SKM-1 treated with dmso at 0.1 percent for 144 hours (cell line): Measurements from ENCODE around the gene DDX24.

ENCODE experiments used
- DNase-seq: peaks from one replicate; lab custom pipeline; 2025; ENCODE audit not compliant: unreplicated experiment; lab: John Stamatoyannopoulos, UW

DDX24 gene

DNA sequence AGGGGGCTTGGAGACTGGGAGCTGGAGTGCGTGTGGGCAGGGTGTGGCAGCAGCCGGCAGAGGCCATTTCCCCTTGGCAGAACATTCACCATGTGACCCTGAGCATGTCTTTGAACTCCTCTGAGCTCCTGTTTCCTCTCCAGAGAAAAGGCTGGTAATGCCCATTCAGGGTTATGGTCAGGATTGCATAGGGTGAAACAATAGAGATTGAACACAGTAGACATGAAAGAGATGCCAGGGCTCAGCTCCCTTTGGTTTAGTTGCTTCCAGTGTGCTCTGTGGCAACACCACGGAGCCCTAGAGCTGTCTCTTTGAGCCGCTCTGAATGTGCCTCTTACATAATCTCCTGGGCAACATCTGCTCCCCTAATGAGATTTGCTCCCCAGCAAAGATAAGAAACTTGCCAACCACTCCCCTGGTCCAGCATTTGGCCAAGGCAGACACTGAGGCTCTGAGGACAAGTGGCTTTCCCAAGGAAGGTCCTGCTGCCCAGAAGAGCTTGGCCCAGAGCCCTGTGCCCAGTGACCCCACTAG lies 34.1 kb upstream of the DDX24 start:
- DNase-seq, result no peak

DNA sequence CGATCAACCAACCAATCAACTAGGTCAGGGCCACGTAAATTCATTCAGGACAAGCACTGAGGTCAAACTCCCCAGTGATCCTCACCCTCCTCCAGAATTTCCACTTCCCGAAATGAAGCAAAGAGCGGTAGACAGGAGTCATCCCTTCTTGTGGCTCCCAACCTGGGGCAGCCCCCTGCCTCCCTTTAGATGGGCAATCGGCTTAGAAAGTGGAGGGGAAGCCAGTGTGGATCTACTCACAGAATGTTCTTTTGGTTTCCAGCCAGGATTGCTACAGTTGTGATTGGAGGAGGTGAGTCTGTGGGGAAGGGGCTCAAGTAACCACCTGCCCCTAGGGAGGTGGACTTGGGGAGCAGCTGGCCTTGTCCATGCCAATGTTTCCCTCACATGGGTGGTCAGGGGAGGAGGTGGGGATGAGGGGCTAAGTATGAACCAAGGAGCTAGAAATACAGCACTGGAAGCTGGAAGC lies 33.6 kb upstream of the DDX24 start:
- DNase-seq, result no peak

DNA sequence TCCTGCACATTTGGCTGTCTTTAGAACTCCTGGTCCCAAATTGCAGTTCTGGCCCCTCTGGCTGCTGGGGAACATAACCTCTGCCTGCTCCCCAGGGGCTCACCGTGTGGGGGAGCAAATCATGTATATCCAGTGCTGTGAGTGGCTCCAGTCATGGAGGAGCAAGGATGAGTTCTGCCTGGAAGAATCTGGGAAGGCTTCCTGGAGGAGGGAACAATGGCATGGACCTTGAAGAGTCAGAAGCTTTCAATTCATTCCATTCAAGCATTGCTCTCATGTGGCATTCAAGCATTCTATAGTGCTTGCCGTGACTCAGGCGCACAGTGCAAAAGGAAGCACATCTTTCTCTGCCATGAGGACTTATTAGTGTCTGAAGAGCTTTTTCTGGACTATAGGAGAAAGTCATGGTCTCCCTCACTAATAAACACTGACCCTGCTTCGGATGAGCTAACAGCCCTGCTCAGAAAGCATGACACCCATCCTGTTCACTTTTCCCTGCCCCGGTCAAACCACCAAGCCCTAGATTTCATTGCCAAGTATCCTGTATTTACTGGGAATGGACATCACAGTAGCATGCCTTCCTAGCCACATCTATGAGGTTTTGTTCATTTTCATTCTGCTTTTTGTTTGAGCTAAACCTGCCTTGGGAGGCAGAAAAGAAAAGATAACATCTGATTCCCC lies 33.0 kb upstream of the DDX24 start:
- DNase-seq, result no peak

DNA sequence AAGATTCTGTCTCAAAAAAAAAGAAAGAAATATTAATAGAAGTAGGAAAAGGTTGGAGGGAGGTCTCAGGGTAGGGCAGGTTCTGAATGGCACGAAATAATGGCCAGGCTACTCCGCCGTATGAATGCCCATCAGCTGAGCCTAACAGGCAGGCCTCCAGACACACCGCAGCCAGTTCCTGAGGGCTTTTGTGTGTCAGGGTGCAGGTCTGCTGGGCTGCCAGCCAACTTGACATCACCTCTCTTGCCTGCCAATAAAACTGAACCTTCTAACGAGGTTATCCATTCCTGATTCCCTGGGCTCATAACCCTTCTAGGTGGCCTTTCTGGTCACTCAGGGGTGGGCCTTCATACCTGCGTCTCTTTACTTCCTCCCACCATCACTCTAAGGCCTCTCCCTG lies 32.5 kb upstream of the DDX24 start:
- no peak for DNase-seq

DNA sequence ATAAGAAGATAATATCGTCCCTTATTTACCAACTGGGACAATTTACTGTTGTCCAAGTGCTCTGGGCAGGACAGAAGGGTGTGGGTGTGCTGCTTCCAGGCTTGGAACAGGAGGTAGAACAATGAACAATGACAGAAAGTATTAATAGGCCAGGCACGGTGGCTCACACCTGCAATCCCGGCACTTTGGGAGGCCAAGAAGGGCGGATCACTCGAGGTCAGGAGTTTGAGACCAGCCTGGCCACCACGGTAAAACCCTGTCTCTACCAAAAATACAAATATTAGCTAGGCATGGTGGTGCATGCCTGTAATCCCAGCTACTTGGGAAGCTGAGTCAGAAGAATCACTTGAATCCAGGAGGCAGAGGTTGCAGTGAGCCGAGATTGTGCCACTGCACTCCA lies 32.1 kb upstream of the DDX24 start:
- no peak for DNase-seq

DNA sequence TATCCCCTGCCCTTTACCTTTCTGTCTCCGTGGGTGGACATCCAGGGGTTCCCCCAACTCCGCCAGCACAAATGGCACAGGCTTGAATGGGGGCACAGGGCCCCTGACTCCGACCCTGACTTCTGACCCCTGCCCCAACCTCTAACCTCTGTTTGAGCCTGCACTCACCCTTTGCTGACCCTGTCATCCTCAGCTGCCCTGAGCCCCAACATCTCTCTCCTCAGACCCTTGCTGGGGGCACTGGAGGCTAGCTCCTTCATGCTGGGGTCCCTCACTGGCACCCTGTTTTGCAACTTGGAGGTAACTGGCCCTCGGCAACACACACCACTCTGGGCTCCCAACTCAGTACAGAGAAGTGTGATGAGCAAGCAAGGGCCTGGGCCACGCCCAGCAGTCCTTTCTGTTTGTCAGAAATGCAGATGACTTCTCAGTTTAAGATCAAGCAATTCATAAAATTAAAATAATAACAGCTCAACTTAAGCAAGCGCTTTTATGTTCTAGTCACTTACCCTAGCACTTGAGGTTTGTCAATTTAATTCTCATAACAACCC lies 31.6 kb upstream of the DDX24 start:
- DNase-seq, result no peak

DNA sequence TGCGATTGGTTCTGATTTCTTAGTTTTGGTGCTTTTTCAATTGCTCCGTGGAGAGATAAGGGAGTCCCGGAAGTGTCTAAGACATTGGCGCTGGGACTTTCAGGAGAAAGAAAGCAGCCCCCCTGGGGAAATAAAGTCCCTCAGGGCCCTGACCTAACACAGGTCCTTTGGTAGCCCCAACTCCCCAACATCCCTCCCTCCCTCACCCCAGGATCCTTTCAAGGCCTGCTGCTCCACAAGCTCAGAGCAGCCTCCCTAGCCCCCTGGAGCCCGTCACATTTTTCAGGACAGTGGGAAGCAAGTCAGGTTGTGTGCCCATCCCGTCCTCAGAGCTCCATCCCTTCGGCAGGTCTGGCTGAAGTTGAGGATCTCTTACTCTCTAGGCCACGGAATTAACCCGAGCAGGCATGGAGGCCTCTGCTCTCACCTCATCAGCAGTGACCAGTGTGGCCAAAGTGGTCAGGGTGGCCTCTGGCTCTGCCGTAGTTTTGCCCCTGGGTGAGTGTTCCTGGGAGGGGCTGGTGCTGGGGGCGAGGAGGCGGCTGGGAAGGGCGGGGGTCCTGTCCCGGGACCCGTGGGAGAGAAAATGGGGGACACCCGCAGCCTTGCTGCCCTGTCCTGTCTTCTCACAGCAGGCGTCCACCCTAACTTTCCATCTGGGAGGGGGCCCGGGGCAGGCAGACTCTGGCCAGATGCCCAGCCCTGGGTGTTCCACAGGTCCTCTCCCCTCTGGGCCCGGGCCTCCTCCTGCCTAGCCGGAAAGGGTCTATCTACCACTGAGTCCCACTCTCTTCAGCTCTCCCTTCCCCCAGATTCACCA lies 30.5 kb upstream of the DDX24 start:
- DNase-seq, result no peak

DNA sequence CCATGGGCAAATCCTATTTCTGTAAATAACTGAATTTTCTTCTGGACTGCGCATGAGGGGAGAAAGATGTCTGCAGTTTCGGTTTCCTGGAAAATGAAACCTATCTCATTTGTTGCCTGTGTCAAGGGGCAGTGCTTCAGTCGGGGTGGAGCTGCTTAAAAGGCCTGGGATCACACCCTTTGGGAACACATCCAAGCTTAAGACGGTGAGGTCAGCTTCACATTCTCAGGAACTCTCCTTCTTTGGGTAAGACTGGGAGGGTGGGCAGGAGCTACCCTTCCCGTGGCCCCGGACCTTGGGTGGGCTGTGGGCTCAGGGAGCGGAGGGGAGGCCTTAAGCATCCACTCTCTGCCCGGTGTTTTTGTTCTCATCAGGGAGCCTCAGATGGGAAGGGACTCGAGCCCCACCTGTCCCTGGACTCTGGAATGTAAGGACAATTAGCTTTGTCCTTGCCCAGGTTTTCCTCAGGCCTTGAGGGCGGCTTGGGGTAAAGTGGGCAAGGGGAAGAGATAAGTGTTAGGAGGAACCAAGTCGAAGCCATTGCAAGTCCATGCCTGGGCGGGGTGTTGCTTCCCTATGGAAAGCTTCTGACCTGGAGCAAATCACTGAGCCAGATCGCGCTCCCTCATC lies 29.7 kb upstream of the DDX24 start, which contains the start of gene IFI27:
Gene IFI27, plus strand, starts transcription at position 185 of the 630 bp plus-strand sequence.
- no peak for DNase-seq

DNA sequence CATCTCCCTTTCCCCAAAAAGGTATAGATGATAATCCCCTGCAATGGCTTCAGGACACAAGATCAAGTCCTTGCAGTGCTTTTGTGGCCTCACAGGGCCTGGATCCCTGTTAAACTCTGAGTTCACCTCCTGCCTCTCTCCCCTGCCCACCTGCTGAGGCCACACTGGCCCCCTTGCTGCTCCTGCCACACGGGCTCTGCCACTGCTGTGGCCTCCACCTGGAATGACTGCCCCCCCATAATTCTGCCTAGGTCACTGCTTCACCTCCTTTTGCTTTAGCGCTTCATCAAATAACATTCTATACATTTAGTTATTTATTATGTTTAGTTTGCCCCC lies 28.9 kb upstream of the DDX24 start:
- DNase-seq, result no peak

DNA sequence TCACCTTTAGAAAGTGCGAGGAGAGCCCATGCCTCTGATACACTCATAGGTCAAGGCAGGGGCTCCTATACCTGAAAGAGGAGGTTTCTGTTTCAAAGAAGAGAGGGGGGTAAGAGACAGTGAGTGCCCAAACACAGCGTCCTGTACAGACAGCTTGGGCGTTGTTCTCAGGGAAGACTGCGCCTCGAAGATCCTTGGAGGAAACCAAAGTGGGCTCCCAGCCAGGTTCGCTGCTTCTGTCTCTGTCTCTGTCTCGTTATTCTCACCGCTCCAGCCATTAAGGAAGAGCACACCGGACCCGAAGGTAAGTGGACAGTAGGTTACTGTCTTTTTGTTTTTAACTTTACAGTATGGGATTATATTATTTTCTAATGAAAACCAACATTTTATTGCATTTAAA lies 23.7 kb upstream of the DDX24 start:
- no peak for DNase-seq

DNA sequence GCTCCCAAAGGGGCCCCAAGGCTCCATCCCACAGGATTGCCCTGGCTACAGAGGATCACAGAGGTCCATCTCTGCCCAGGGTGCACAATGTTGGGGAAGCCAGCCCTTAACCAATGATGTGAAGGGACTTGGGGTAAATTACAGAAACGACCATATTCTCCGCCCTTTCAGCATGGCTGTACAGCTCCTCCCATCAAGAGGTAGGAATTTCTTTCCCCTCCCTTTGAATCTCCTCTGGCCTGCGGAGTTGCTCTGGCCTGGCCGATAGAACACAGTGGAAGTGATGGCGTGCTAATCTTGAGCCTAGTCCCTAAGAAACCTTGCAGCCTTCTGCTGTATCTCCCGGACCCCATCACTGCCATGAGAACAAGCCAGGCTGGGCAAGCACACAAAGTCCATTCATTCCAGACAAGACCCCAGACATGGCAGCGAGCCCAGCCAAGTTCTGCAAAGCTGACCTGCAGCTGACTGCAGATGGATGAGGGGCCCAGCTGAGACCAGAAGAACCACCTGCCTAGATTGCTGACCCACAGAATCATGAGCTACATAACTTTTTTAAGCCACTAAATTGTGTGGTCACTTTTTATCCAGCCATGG lies 22.6 kb upstream of the DDX24 start:
- DNase-seq, result no peak

DNA sequence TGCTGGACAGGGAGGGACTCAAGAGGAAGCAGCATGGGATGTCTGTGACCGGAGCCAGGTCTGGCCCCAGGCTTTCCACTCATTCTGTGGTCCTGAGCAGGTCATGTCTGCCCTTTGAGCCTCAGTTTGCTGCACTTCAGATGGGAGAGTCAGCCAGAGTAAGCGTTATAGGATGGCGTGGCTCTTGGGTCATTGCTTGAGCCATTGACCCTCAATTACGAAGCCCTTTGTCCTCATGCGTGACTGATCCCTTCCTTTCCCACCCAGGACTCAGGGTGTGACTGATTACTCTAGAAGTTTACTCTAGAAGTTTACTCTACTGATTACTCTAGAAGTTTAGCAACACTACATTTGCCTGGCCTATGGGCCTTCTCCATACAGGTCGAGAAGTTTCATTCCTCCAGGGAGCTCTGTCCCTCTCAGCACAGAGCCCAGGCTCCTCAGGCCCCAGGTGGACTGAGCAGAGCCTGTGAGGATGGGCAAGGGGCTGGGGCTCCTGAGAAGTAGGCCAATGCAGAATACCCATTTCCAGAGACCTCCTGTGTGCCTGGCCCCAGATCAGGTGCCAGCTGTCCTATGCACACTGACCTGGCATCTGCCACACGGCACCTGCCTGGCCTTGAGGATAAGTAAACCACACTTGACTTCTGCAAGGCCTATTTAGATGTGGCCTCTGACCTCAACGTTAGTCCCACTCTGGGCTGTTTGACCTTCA lies 21.9 kb upstream of the DDX24 start:
- no peak for DNase-seq

DNA sequence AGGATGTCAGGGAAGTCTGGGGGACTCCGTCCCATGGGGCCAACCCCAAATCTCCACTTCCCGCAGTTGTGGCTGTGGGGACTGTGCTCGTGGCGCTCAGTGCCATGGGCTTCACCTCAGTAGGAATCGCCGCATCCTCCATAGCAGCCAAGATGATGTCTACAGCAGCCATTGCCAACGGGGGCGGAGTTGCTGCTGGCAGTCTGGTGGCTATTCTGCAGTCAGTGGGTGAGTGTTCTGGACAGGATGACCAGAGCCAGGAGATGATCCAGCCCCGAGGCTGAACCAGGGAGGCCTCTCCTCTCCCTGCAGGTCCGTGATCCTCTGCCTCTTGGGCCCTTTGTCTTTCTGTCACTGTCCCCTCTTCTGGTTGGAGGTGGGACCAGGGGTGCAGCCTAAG lies 20.7 kb upstream of the DDX24 start:
- no peak for DNase-seq

DNA sequence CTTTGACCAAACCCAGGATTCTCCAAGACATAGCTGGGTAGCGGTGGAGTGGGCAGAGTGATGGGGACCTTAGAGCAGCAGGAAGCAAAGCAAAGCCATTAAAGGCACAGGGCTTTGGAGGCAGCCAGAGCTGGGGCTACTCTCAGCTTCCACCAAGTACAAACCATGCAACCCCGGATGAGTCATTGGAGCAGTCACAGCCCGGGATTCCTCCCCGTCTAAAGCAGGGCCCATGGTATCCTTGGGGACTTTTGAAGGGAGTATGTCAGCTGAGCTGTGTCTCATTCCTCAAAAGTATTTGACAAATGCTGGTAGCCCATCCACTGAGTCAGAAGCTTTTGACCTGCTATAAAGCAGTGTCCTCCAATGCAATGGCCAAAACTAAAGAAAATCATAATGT lies 19.8 kb upstream of the DDX24 start:
- DNase-seq, result no peak

DNA sequence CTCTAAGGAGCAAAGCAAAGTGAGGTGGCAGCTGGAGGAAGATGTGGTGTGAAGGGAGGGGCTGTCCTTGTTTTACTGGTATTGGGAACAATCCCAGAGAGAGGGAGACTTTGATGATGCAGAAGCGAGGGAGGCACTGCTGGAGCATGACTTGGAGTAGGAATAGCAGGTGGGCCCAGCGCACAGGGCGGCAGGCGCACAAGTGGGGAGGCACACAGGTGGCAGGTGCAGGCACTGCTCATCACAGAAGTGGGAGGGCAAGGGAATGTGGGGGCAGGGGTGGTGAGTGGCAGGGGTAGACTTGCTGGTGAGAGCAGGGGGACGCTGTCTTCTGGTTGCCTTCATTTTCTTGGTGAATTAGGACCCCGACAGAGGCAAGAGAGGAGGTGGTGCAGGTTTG lies 18.0 kb upstream of the DDX24 start:
- DNase-seq, result no peak

DNA sequence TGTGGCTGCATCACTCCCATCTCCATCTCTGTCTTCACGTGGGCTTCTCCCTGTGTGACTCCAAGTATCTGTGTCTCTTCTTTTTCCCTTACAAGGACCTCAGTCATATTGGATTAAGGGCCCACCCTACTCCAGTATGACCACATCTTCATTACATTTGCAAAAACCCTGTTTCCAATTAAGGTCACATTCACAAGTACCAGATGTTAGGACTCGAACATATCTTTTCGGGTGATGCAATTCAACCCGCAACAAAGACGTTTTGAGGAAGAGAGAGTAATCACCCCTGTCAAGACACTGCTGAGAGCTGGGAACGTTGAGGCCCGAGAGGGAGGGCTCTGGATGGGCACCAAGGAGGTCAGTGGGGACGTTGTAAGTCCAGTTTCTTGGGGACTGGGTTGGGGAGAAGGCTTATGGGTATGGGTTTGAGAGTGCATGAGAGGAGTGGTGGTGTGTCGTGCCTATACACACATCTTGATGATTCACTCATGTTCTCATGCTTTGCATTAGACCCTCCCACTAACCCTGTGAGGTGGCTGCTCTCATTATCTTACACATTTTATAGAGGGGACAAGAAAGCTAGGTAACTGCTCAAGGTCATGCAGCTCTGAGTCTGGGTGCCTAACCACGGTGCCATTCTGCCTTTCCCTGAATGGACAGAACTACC lies 17.5 kb upstream of the DDX24 start:
- DNase-seq, result no peak

DNA sequence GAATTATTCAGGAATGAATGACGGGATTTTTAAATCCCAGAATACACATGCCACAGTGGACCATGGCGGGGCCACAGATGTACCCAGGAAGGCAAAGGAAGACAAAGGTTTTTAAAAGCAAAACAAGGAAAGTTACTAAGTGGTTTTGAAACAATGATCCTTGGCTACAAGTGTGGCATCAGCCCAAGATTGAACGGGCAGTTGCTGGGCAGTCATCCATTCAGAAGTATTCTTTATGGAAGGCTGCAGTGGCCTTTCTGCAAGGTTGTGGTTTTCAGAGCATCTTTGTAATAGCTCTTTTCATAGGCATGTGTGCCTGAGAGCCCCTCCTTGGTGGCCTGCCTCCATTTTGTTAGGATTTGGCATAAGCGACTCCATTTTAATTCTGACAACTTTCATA lies 16.1 kb upstream of the DDX24 start:
- DNase-seq, result no peak

DNA sequence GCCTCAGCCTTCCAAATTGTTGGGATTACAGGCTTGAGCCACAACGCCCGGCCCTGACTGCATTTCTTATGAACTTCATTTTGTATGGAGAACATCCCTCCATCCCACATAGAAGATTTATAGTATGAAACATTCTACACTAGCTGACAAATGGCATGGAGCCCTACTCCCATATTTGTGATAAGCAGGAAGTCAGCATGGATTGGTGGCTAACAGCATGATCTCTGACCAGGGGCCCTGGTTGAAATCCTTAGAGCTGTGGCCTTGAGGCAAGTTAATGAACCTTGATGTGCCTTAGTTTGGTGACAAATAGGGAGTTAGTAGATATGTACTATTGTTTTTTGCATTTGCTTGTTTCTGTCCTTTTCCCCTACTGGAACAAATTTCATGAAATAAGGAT lies 12.4 kb upstream of the DDX24 start:
- DNase-seq, result no peak

DNA sequence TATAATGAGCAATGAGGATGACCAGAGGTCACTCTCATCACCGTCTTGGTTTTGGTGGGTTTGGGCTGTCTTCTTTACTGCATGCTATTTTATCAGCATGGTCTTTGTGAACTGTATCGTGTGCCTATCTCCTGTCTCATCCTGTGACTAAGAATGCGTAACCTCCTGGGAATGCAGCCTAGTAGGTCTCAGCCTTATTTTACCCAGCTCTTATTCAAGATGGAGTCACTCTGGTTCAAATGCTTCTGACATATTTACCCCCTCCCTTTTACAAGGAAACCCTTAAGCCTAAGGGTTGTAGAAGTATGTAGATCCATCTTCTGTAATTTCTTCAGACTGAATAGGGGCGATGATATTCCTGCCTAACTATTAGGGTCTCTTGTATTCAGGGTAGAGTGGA lies 8.5 kb upstream of the DDX24 start:
- no peak for DNase-seq

DNA sequence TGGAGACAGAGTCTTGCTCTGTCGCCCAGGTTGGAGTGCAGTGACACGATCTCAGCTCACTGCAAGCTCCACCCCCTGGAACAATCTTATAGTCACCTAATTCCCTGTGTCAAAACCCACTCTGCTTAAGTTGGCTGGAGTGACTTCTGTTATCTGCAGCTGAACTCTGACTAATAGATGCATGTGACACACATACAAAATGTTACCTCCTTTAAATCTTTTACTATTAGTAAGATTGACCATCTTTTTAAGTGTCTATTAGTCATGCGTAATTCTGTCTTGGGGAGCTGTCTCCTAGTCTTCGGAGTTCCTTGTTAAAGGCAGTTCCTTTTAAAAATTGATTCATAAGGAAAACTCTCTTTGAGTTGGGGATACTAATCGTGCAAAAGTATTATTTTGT lies 7.5 kb upstream of the DDX24 start:
- DNase-seq, result no peak
